D721Med (cell line): ENCODE data around the gene GSS.

Experiments
- DNase-seq: peaks from one replicate; pipeline ENCODE4 v3.0.0; 2011; ENCODE audit warnings: low spot score; ENCODE audit not compliant: insufficient read length
- FAIRE-seq: peaks from 2 replicates; lab custom pipeline; 2011; peaks lifted over from hg19 to GRCh38; lab: Jason Lieb, UNC
- CTCF ChIP-seq: IDR thresholded peaks from 2 replicates; pipeline ENCODE4 v1.5.1; 2012; ENCODE audit warnings: mild to moderate bottlenecking, control low read depth; ENCODE audit not compliant: insufficient read depth; ENCODE audit errors: missing control alignments

GSS gene

GRCh38 chr20:34880215-34880850, 75.3 kb downstream of the GSS start:
- DNase-seq (no peak), FAIRE-seq (no peak)
- TF ChIP-seq CTCF, result no peak
